Measurements from ENCODE around the gene GRM7.

GRCh38 chr3:6854184-6854583, 6.7 kb upstream of the GRM7 start:
- TF ChIP-seq CTCF (tag by site-specific recombination; IDR thresholded peaks at IDR 0.05): no peak
- no peak for TF ChIP-seq ZSCAN18 (tag by site-specific recombination; IDR thresholded peaks at IDR 0.05)
- no peak for TF ChIP-seq PRDM10 (tag by site-specific recombination; IDR thresholded peaks at IDR 0.05)
- TF ChIP-seq ZNF394 (tag by site-specific recombination; IDR thresholded peaks at IDR 0.05; ENCODE audit: borderline replicate concordance): no peak
- TF ChIP-seq ZNF146 (tag by site-specific recombination; IDR thresholded peaks at IDR 0.05): no peak
